ENCODE measurements around the gene PKD1.
A peak's percentile ranks its signal among the peaks of the same experiment; 100 is the strongest.

Gene PKD1

DNA sequence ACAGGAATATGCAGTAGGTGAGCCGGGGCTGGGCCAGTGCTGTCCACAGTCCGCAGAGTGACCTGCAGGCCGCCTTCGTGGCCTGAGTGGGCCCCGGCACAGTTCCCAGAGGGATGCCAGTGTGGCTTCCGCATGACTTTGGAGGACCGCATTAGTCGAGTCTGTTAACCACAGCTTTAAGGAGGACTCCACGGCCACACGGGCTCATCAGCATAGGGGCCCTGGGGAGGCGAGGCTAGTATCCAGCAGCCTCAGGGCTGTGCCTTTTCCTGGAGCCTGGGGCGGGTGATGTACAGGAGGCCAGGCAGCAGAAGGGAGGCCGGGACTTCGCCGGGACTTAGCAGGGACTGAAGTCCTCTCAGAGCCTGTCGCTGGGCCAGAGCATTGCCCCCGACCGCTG lies 74.7 kb downstream of the PKD1 start:
- DNase-seq (ENCODE audit: low read depth in 2 of 2) = no peak
- no peak overlapping the region for H3K4me3 ChIP-seq (replicated peaks in 1 of 2; ENCODE audit: low read depth in 2 of 2, low read length in 2 of 2)
- TF ChIP-seq, protein P1, sequence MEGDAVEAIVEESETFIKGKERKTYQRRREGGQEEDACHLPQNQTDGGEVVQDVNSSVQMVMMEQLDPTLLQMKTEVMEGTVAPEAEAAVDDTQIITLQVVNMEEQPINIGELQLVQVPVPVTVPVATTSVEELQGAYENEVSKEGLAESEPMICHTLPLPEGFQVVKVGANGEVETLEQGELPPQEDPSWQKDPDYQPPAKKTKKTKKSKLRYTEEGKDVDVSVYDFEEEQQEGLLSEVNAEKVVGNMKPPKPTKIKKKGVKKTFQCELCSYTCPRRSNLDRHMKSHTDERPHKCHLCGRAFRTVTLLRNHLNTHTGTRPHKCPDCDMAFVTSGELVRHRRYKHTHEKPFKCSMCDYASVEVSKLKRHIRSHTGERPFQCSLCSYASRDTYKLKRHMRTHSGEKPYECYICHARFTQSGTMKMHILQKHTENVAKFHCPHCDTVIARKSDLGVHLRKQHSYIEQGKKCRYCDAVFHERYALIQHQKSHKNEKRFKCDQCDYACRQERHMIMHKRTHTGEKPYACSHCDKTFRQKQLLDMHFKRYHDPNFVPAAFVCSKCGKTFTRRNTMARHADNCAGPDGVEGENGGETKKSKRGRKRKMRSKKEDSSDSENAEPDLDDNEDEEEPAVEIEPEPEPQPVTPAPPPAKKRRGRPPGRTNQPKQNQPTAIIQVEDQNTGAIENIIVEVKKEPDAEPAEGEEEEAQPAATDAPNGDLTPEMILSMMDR (IDR thresholded peaks at IDR 0.05; ENCODE audit: low read depth, low read length) = no peak

DNA sequence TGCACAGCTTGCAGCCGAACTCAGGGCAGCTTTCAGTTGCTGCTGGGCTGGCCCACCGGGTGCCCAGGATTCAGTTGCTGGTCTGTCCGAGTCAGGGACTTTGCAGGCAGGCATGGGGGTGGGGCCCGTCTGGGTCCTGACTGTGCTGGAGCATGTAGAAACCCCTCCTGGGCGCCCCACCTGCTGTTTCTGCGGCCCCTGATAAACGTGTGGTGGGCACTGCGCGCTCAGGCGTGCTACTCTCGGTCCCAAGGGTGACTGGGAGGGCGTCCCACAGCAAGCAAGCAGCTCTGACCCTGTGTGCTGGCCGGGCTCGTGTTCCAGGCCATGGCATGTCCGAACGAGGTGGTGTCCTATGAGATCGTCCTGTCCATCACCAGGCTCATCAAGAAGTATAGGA lies 75.4 kb downstream of the PKD1 start:
- TF ChIP-seq, protein P1 (IDR thresholded peaks at IDR 0.05; ENCODE audit: low read depth, low read length) = no peak
- H3K4me3 ChIP-seq (replicated peaks in 1 of 2; ENCODE audit: low read depth in 2 of 2, low read length in 2 of 2) = no peak overlapping the region
- DNase-seq (ENCODE audit: low read depth in 2 of 2) = no peak

DNA sequence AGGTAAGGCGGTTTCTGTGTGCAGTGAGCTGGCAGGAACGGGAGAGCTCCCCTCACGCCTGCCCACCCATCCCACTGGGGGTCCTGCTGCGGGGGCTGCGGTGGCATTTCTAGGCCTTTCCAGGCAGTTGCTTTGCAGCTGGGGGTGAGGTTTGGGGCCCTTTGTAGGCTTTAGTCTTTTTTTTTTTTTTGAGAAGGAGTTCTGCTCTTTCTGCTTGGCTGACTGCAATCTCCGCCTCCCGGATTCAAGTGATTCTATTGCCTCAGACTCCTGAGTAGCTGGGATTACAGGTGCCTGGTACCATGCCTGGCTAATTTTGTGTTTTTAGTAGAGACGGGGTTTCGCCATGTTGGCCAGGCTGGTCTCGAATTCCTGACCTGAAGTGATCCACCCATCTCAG lies 76.8 kb downstream of the PKD1 start:
- TF ChIP-seq, protein P1 (IDR thresholded peaks at IDR 0.05; ENCODE audit: low read depth, low read length) = no peak
- H3K4me3 ChIP-seq (replicated peaks in 1 of 2; ENCODE audit: low read depth in 2 of 2, low read length in 2 of 2) = no peak overlapping the region
- no peak for DNase-seq (ENCODE audit: low read depth in 2 of 2)

DNA sequence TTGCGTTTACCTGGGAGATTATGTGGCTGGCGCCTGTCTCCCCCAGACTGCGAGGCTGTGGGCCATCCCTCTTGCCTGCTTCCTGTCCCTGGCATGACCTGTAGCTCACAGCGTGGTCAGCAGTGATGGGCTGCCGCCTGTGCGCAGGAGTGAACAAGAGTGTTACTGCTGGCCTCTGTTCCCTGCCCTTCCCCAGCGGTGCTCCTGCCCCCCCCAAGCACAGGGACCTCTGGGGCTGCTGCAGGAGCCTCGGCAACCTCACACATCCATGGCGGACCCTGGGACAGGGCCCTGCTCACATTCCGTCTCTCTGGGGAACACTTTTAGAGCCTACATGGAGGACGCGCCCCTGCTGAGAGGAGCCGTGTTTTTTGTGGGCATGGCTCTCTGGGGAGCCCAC lies 77.3 kb downstream of the PKD1 start:
- no peak overlapping the region for H3K4me3 ChIP-seq (replicated peaks in 1 of 2; ENCODE audit: low read depth in 2 of 2, low read length in 2 of 2)
- DNase-seq (ENCODE audit: low read depth in 2 of 2) = no peak
- TF ChIP-seq, protein P1 (IDR thresholded peaks at IDR 0.05; ENCODE audit: low read depth, low read length) = no peak

DNA sequence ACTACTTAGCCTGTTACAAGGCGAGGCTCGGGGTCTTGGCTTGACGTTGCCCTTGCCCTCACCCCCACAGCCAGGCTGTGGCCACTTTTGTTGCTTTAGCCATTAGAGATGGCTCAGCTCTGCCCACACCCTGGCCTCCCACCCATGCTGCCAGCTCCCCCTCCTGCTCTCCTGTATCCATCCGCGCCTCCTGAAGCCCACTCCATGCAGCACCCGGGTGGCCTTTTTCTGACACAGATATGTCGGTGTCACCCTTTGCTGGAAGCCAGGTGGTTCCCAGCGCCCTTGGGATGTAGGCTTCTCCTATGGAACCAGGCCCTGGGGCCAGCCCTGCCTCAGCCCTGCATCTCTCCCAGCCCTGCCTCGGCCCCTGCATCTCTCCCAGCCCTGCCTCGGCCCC lies 78.3 kb downstream of the PKD1 start:
- no peak overlapping the region for H3K4me3 ChIP-seq (replicated peaks in 1 of 2; ENCODE audit: low read depth in 2 of 2, low read length in 2 of 2)
- DNase-seq (ENCODE audit: low read depth in 2 of 2) = no peak
- TF ChIP-seq, protein P1 (IDR thresholded peaks at IDR 0.05; ENCODE audit: low read depth, low read length) = no peak

DNA sequence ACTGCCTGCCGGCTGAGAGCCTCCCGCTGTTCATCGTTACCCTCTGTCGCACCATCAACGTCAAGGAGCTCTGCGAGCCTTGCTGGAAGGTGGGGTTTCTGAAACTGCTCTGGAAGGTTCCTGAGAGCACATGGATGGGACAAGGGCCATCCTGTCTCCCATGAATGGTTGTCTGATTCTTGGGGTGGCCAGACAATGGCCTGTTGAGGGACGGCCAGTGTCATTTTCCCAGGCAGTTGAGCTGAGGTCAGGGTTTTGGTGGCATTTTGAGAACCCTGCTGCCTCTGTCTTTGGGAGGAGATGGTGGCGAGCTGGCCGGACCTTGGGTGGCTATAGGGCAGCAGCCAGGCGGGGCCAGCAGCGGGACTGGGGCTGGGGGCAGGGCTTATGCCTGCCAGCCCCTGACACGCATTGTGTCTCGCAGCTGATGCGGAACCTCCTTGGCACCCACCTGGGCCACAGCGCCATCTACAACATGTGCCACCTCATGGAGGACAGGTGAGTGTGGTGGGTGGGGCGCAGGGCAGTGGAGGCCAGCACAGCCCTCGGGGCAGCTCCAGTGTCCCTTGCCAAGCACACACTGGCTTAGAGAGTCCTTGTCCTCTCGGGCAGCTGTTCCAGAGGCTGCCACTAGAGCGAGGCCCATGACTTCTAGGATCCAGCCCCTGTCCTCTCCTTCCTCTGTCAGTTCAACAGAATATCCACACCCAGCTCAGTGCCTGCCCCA lies 78.9 kb downstream of the PKD1 start:
- TF ChIP-seq, protein P1 (IDR thresholded peaks at IDR 0.05; ENCODE audit: low read depth, low read length) = peak; percentile 30
- no peak overlapping the region for H3K4me3 ChIP-seq (replicated peaks in 1 of 2; ENCODE audit: low read depth in 2 of 2, low read length in 2 of 2)

DNA sequence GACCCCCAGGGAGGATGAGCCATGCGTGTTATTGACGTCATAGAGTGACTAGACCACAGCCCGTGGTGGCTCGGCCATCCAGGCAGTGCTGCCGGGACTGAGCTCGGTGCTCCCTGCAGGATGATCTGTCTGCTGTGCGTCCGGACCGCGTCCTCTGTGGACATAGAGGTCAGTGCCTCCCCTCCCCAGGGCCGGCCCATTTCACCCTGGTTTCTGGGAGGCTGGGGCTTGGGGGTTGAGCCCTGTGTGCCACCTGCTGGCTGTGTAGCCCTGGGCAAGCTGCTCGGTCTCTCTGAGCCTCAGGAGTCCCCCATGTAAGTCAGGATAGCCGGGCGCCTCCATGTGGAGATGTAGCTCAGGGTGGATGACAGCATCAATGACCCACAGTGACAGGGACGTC lies 79.6 kb downstream of the PKD1 start:
- peak; percentile 18 to 45 for DNase-seq (ENCODE audit: low read depth in 2 of 2)

More for the DNA sequence above, 78.9 kb downstream of the PKD1 start:
- DNase-seq (ENCODE audit: low read depth in 2 of 2) = no peak

More for the DNA sequence above, 79.6 kb downstream of the PKD1 start:
- H3K4me3 ChIP-seq (replicated peaks in 1 of 2; ENCODE audit: low read depth in 2 of 2, low read length in 2 of 2) = no peak overlapping the region
- TF ChIP-seq, protein P1 (IDR thresholded peaks at IDR 0.05; ENCODE audit: low read depth, low read length) = peak; percentile 37

Measured in cardiac fibroblast (primary cell).